SK-N-SH (cell line): ENCODE measurements around the gene ELMO3. TPM values are rescaled to one million over a fixed set of nuclear protein-coding genes. Genes with fewer than 3 reads are reported as not detected.

ENCODE experiments used
- CTCF ChIA-PET: fragments of 300-600, 350-600 bp; formaldehyde crosslinking; extraction: SDS; loops from one replicate; lab custom pipeline; 2021; lab: Yijun Ruan, JAX
- POLR2A ChIA-PET: fragments of 350-600 bp; sonication (Branson Sonifier 250); formaldehyde crosslinking; extraction: SDS; loops from one replicate; lab custom pipeline; 2020; ENCODE audit warnings: antibody characterized with exemption, inconsistent platforms; lab: Yijun Ruan, JAX
- DNase-seq: peaks from one replicate; pipeline ENCODE4 v3.0.0; 2012
- H2AFZ ChIP-seq: fragments of 200-600 bp; sonication (generic); 2 replicates; pipeline ENCODE4 v1.8.1; 2016; ENCODE audit warnings: antibody characterized with exemption, mild to moderate bottlenecking, low read depth
- H3F3A ChIP-seq: fragments of 200-600 bp; sonication (generic); replicated peaks from 2 replicates; pipeline ENCODE3; 2016; ENCODE audit warnings: antibody characterized with exemption, mild to moderate bottlenecking; ENCODE audit not compliant: insufficient read depth
- H3K27ac ChIP-seq, 2 experiments: fragments of 200-500 bp in 1 of 2; fragments of 200-600 bp in 1 of 2; sonication (Bioruptor generic) in 1 of 2; sonication (generic), shearing (Covaris generic) in 1 of 2; 2 replicates each; pipeline versions ENCODE4 v1.5.1 to v1.6.1; 2014 to 2016; ENCODE audit warnings: low read depth in 2 of 2, inconsistent platforms in 1 of 2, low read length in 1 of 2, mild to moderate bottlenecking in 1 of 2, mixed read lengths in 1 of 2
- H3K27me3 ChIP-seq: fragments of 200-600 bp; sonication (generic), shearing (Covaris generic); 2 replicates; pipeline ENCODE4 v1.6.1; 2016; ENCODE audit warnings: mixed run types; ENCODE audit not compliant: insufficient read depth
- H3K36me3 ChIP-seq, 2 experiments: fragments of 200-500 bp in 1 of 2; fragments of 200-600 bp in 1 of 2; sonication (Bioruptor generic) in 1 of 2; sonication (generic) in 1 of 2; replicated peaks in 1 of 2; 2 replicates each; pipeline versions ENCODE3 to v1.5.1; 2014 to 2016; ENCODE audit warnings: low read length in 1 of 2, mild to moderate bottlenecking in 1 of 2; ENCODE audit not compliant: insufficient read depth in 2 of 2, control insufficient read depth in 1 of 2
- H3K4me1 ChIP-seq, 2 experiments: fragments of 200-500 bp in 1 of 2; fragments of 200-600 bp in 1 of 2; sonication (Bioruptor generic) in 1 of 2; sonication (generic), shearing (Covaris generic) in 1 of 2; 2 replicates each; pipeline versions ENCODE4 v1.5.1 to v1.6.1; 2014 to 2016; ENCODE audit warnings: low read depth in 1 of 2, low read length in 1 of 2, mixed run types in 1 of 2; ENCODE audit not compliant: insufficient read depth in 2 of 2, control insufficient read depth in 1 of 2
- H3K4me2 ChIP-seq: fragments of 200-600 bp; sonication (generic), shearing (Covaris generic); 2 replicates; pipeline ENCODE4 v1.6.1; 2017; ENCODE audit warnings: mixed run types
- H3K4me3 ChIP-seq, 2 experiments: fragments of 200-500 bp in 1 of 2; fragments of 200-600 bp in 1 of 2; sonication (Bioruptor generic) in 1 of 2; sonication (generic), shearing (Covaris generic) in 1 of 2; 2 replicates each; pipeline versions ENCODE4 v1.5.1 to v1.8.1; 2014 to 2016; ENCODE audit warnings: low read depth in 2 of 2, inconsistent platforms in 1 of 2, low read length in 1 of 2, mild to moderate bottlenecking in 1 of 2, mixed read lengths in 1 of 2, moderate library complexity in 1 of 2
- H3K79me2 ChIP-seq: fragments of 200-600 bp; sonication (generic); 2 replicates; pipeline ENCODE4 v1.8.1; 2017; ENCODE audit warnings: mild to moderate bottlenecking; ENCODE audit not compliant: insufficient read depth
- H3K9ac ChIP-seq: fragments of 200-600 bp; sonication (generic); 2 replicates; pipeline ENCODE4 v1.6.1; 2017; ENCODE audit warnings: mixed run types
- H3K9me2 ChIP-seq: fragments of 200-600 bp; sonication (generic); 2 replicates; pipeline ENCODE4 v1.6.1; 2017; ENCODE audit warnings: mixed run types
- H3K9me3 ChIP-seq: fragments of 200-600 bp; sonication (generic); 2 replicates; pipeline ENCODE4 v1.6.1; 2017; ENCODE audit warnings: mixed run types, mild to moderate bottlenecking, moderate library complexity
- H4K20me1 ChIP-seq: fragments of 200-600 bp; sonication (generic); 2 replicates; pipeline ENCODE4 v1.6.1; 2017; ENCODE audit warnings: mild to moderate bottlenecking, mixed run types; ENCODE audit not compliant: insufficient read depth
- CHD2 ChIP-seq: fragments of 150-350 bp; IDR thresholded peaks from 2 replicates; pipeline ENCODE4 v1.6.1; 2018; ENCODE audit warnings: low read length; ENCODE audit not compliant: partially characterized antibody
- ELF1 ChIP-seq: IDR thresholded peaks from 2 replicates; pipeline ENCODE4 v1.4.0; 2012
- FOXJ3 ChIP-seq: sonication (generic); formaldehyde crosslinking; IDR thresholded peaks from 2 replicates; pipeline ENCODE4 v1.5.1; 2020; ENCODE audit warnings: mild to moderate bottlenecking, missing genetic modification reagents
- GABPA ChIP-seq: IDR thresholded peaks from 2 replicates; pipeline ENCODE4 v1.4.0; 2012; ENCODE audit warnings: low read depth, mild to moderate bottlenecking
- GATA2 ChIP-seq: sonication (generic); formaldehyde crosslinking; IDR thresholded peaks from 2 replicates; pipeline ENCODE4 v1.5.0; 2020; ENCODE audit warnings: mild to moderate bottlenecking, missing genetic modification reagents
- JUND ChIP-seq: IDR thresholded peaks from 2 replicates; pipeline ENCODE4 v1.4.0; 2012
- MXI1 ChIP-seq: IDR thresholded peaks from 2 replicates; pipeline ENCODE4 v1.6.1; 2012; ENCODE audit warnings: mild to moderate bottlenecking, low read depth, low read length, improper control_type of control experiment
- POLR2AphosphoS5 ChIP-seq: IDR thresholded peaks from 2 replicates; pipeline ENCODE4 v1.6.1; 2012; ENCODE audit warnings: low read depth, low read length
- RAD21 ChIP-seq: IDR thresholded peaks from 2 replicates; pipeline ENCODE4 v1.6.1; 2012; ENCODE audit warnings: mild to moderate bottlenecking, low read length
- RFX5 ChIP-seq: IDR thresholded peaks from 2 replicates; pipeline ENCODE4 v1.6.1; 2012; ENCODE audit warnings: mild to moderate bottlenecking, improper control_type of control experiment, low read length
- TAF1 ChIP-seq: IDR thresholded peaks from 2 replicates; pipeline ENCODE4 v1.6.1; 2012; ENCODE audit warnings: low read depth, mild to moderate bottlenecking, low read length, moderate library complexity, borderline replicate concordance
- TCF12 ChIP-seq: IDR thresholded peaks from 2 replicates; pipeline ENCODE4 v1.4.0; 2012
- WGBS: methylation state at CpG from one replicate; pipeline ENCODE4 v1.1.6; 2017; ENCODE audit warnings: low lambda C conversion rate; 5-methylcytosine and 5-hydroxymethylcytosine counted together
- polyA plus RNA-seq, 3 experiments: library from polyadenylated mRNA; depleted of rRNA; stranded (reverse); fragments of >200 nt; gene quantifications; 2 replicates each; pipeline ENCODE4 v1.2.3, GENCODE V29; 2012
- TF ChIP-seq, protein P1 (sequence below): IDR thresholded peaks from 2 replicates; pipeline ENCODE4 v1.6.1; 2012; ENCODE audit warnings: mild to moderate bottlenecking, low read depth, low read length, moderate library complexity
- TF ChIP-seq, protein P2 (sequence below): IDR thresholded peaks from 2 replicates; pipeline ENCODE4 v1.4.0; 2012; ENCODE audit warnings: low read depth
- TF ChIP-seq, protein P3 (sequence below): IDR thresholded peaks from 2 replicates; pipeline ENCODE4 v1.4.0; 2012; ENCODE audit warnings: low read depth, borderline replicate concordance
- TF ChIP-seq, protein P4 (sequence below): fragments of 150-350 bp; IDR thresholded peaks from 2 replicates; pipeline ENCODE4 v1.6.1; 2017; ENCODE audit warnings: antibody characterized with exemption, low read length, low read depth, borderline replicate concordance

The ELMO3 gene
- polyA plus RNA-seq, 1 of the 3 experiments (the other 2 are of a cell fraction): 2.3 TPM

DNA sequence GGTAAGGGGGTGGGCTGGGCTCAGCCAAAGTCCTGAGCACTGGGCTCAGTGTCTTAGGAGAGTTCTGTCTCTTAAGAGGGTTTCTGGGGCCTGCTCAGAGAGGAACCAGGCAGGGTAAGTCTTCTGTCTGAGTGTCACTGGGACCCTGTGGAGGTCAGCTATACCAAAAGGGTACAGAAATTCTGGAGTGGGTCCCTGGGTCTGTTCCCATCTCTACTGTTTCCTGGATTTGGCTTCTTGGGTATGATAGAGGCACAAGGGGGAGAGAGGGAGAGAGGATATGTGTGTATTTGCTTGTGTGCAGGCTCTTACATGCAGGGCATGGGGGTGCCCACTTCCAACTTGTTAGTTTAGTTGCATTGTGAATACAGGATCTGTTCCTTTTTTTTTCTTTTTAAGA is 5.4 kb upstream of the ELMO3 start:
- H3K9me2 ChIP-seq: no peaks in the 10 kb centered on the region
- POLR2A ChIA-PET: interaction anchor here (0.6 to 2.9 kb wide), 6 partner anchors 8 to 219 kb away, joined by 3 to 8 read pairs (median 4); partner anchors contain the start of gene TMEM208
- peaks cover 30 to 54% of the 10 kb centered on the region in 2 experiments for H3K36me3 ChIP-seq
- no peak for DNase-seq
- no peak overlapping the region for H2AFZ ChIP-seq
- peaks cover 21% of the 10 kb centered on the region for H4K20me1 ChIP-seq
- no peaks in the 10 kb centered on the region for H3K9me3 ChIP-seq
- peaks cover 8 to 25% of the 10 kb centered on the region in 2 experiments; a peak in 3 of 4 replicates for H3K4me1 ChIP-seq
- no peaks in the 10 kb centered on the region for H3K27me3 ChIP-seq
- CTCF ChIA-PET: interaction anchor here (0.9 to 1.8 kb wide), 7 partner anchors 8 to 235 kb away, joined by 3 to 8 read pairs (median 3); partner anchors contain the start of gene TMEM208
- H3K79me2 ChIP-seq: peaks cover 50% of the 10 kb centered on the region
- H3F3A ChIP-seq: peaks cover 31% of the 10 kb centered on the region
- TF ChIP-seq RFX5: no peak
- TF ChIP-seq, protein P1, sequence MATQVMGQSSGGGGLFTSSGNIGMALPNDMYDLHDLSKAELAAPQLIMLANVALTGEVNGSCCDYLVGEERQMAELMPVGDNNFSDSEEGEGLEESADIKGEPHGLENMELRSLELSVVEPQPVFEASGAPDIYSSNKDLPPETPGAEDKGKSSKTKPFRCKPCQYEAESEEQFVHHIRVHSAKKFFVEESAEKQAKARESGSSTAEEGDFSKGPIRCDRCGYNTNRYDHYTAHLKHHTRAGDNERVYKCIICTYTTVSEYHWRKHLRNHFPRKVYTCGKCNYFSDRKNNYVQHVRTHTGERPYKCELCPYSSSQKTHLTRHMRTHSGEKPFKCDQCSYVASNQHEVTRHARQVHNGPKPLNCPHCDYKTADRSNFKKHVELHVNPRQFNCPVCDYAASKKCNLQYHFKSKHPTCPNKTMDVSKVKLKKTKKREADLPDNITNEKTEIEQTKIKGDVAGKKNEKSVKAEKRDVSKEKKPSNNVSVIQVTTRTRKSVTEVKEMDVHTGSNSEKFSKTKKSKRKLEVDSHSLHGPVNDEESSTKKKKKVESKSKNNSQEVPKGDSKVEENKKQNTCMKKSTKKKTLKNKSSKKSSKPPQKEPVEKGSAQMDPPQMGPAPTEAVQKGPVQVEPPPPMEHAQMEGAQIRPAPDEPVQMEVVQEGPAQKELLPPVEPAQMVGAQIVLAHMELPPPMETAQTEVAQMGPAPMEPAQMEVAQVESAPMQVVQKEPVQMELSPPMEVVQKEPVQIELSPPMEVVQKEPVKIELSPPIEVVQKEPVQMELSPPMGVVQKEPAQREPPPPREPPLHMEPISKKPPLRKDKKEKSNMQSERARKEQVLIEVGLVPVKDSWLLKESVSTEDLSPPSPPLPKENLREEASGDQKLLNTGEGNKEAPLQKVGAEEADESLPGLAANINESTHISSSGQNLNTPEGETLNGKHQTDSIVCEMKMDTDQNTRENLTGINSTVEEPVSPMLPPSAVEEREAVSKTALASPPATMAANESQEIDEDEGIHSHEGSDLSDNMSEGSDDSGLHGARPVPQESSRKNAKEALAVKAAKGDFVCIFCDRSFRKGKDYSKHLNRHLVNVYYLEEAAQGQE: no peak
- TF ChIP-seq POLR2AphosphoS5: no peak
- TF ChIP-seq, all 33 proteins: peak for 0
- Histone ChIP-seq H3K9ac (peak overlapping the region; percentile 98), H3K4me2 (peak overlapping the region; percentile 100), H3K4me3 (peak overlapping the region; percentile 96 to 99), H3K27ac (peak overlapping the region; percentile 29 to 76; a peak in 2 of 4 replicates)

DNA sequence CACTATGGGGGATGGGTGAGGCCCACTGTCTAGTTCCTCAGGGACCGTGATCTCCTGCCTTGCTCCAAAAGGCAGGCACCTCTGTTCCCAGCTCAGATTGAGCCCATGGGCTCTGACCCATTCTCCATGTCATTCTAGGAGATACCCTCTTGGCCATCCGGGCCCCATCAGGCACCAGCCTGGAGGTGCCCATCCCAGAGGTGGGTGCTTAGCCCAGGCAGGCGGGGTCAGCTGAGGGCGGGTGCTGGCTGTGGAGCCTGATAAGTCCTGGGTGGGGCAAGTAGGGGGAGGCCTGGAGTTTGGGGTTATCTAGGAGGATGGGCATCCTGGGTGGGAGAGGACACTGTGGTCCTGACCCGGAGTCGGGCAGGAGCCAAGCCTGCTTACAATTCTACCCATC is 4.7 kb upstream of the ELMO3 start:
- Histone ChIP-seq H3K36me3 (peaks cover 34 to 60% of the 10 kb centered on the region in 2 experiments), H3K79me2 (peaks cover 50% of the 10 kb centered on the region), H3K9me3 (no peaks in the 10 kb centered on the region), H2AFZ (no peak overlapping the region), H3K4me2 (peak overlapping the region; percentile 100), H3K4me1 (peaks cover 8 to 25% of the 10 kb centered on the region in 2 experiments; a peak in 3 of 4 replicates), H3K27ac (no peak overlapping the region; a peak in 1 of 4 replicates), H3K9ac (no peak overlapping the region), H3K9me2 (no peaks in the 10 kb centered on the region), H4K20me1 (peaks cover 21% of the 10 kb centered on the region), H3K27me3 (no peaks in the 10 kb centered on the region), H3F3A (peaks cover 31% of the 10 kb centered on the region), H3K4me3 (no peak overlapping the region)
- no peak for DNase-seq
- WGBS: 96% methylated on average over 4 of the region's 6 CpGs
- POLR2A ChIA-PET: interaction anchor here (0.7 to 2.9 kb wide), 2 partner anchors 13 to 21 kb away, joined by 3 to 8 read pairs; no protein-coding TSS in a partner anchor
- CTCF ChIA-PET: interaction anchor here (0.9 to 1.8 kb wide), 3 partner anchors 9 to 39 kb away, joined by 3 to 8 read pairs (median 3); no protein-coding TSS in a partner anchor
- TF ChIP-seq GABPA (no peak), POLR2AphosphoS5 (no peak), GATA2 (CRISPR knock-in tag) (no peak), FOXJ3 (CRISPR knock-in tag) (no peak), ELF1 (no peak), CHD2 (no peak), TCF12 (no peak), TAF1 (no peak), RFX5 (no peak), MXI1 (no peak), JUND (no peak), RAD21 (no peak)
- TF ChIP-seq, protein P2, sequence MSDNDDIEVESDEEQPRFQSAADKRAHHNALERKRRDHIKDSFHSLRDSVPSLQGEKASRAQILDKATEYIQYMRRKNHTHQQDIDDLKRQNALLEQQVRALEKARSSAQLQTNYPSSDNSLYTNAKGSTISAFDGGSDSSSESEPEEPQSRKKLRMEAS: no peak
- TF ChIP-seq, protein P1: no peak
- TF ChIP-seq, protein P3, sequence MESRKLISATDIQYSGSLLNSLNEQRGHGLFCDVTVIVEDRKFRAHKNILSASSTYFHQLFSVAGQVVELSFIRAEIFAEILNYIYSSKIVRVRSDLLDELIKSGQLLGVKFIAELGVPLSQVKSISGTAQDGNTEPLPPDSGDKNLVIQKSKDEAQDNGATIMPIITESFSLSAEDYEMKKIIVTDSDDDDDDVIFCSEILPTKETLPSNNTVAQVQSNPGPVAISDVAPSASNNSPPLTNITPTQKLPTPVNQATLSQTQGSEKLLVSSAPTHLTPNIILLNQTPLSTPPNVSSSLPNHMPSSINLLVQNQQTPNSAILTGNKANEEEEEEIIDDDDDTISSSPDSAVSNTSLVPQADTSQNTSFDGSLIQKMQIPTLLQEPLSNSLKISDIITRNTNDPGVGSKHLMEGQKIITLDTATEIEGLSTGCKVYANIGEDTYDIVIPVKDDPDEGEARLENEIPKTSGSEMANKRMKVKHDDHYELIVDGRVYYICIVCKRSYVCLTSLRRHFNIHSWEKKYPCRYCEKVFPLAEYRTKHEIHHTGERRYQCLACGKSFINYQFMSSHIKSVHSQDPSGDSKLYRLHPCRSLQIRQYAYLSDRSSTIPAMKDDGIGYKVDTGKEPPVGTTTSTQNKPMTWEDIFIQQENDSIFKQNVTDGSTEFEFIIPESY: no peak
- TF ChIP-seq, protein P4, sequence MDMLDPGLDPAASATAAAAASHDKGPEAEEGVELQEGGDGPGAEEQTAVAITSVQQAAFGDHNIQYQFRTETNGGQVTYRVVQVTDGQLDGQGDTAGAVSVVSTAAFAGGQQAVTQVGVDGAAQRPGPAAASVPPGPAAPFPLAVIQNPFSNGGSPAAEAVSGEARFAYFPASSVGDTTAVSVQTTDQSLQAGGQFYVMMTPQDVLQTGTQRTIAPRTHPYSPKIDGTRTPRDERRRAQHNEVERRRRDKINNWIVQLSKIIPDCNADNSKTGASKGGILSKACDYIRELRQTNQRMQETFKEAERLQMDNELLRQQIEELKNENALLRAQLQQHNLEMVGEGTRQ: no peak
